ENCODE data around the gene VRK1.

The VRK1 gene

GRCh38 chr14:96889091-96889490 is 91.9 kb downstream of the VRK1 start:
- Histone ChIP-seq H3F3A (ENCODE audit: insufficient read depth, low read length) (peaks cover 8% of the 10 kb centered on the region; the same call in 1 of the 2 replicates), H3K36me3 (replicated peaks; ENCODE audit: insufficient read depth, low read length) (no peaks in the 10 kb centered on the region), H3K4me1 (ENCODE audit: low read length) (peaks cover 22% of the 10 kb centered on the region), H3K9me3 (replicated peaks; ENCODE audit: insufficient read depth, low read length) (no peaks in the 10 kb centered on the region), H4K20me1 (ENCODE audit: insufficient read depth, low read length) (no peaks in the 10 kb centered on the region), H3K9ac (ENCODE audit: low read length) (no peak overlapping the region), H3K4me3 (ENCODE audit: low read length) (no peak overlapping the region), H3K27ac (ENCODE audit: low read length) (no peak overlapping the region; the same call in 1 of the 2 replicates), H3K27me3 (replicated peaks; ENCODE audit: insufficient read depth, low read length) (no peaks in the 10 kb centered on the region), H2AFZ (ENCODE audit: low read length) (no peak overlapping the region), H3K79me2 (ENCODE audit: low read length) (no peaks in the 10 kb centered on the region), H3K4me2 (ENCODE audit: low read depth, low read length) (no peak overlapping the region), H3K9me2 (replicated peaks; ENCODE audit: insufficient read depth, low read length) (no peaks in the 10 kb centered on the region)
- DNase-seq: no peak
- no peak for TF ChIP-seq EZH2 (optimal IDR thresholded peaks at IDR 0.05; ENCODE audit: low read depth, low read length)

GRCh38 chr14:96893966-96894622 is 96.9 kb downstream of the VRK1 start:
- Histone ChIP-seq H3K4me2 (ENCODE audit: low read depth, low read length) (no peak overlapping the region), H3K27ac (ENCODE audit: low read length) (no peak overlapping the region), H3K9ac (ENCODE audit: low read length) (no peak overlapping the region), H3K9me3 (replicated peaks; ENCODE audit: insufficient read depth, low read length) (no peaks in the 10 kb centered on the region), H3K4me1 (ENCODE audit: low read length) (peaks cover under 1% of the 10 kb centered on the region; the same call in 1 of the 2 replicates), H3K4me3 (ENCODE audit: low read length) (no peak overlapping the region), H3K27me3 (replicated peaks; ENCODE audit: insufficient read depth, low read length) (no peaks in the 10 kb centered on the region), H3K36me3 (replicated peaks; ENCODE audit: insufficient read depth, low read length) (no peaks in the 10 kb centered on the region), H3K79me2 (ENCODE audit: low read length) (no peaks in the 10 kb centered on the region), H3K9me2 (replicated peaks; ENCODE audit: insufficient read depth, low read length) (no peaks in the 10 kb centered on the region), H4K20me1 (ENCODE audit: insufficient read depth, low read length) (no peaks in the 10 kb centered on the region), H3F3A (ENCODE audit: insufficient read depth, low read length) (no peaks in the 10 kb centered on the region), H2AFZ (ENCODE audit: low read length) (no peak overlapping the region)
- no peak for TF ChIP-seq EZH2 (optimal IDR thresholded peaks at IDR 0.05; ENCODE audit: low read depth, low read length)
- no peak for DNase-seq

GRCh38 chr14:96894966-96895365 is 97.8 kb downstream of the VRK1 start:
- H3K4me2 ChIP-seq (ENCODE audit: low read depth, low read length): no peak overlapping the region

GRCh38 chr14:96895658-96896271 is 98.6 kb downstream of the VRK1 start:
- no peaks in the 10 kb centered on the region for H4K20me1 ChIP-seq (ENCODE audit: insufficient read depth, low read length)
- no peak overlapping the region for H2AFZ ChIP-seq (ENCODE audit: low read length)
- H3K9me3 ChIP-seq (replicated peaks; ENCODE audit: insufficient read depth, low read length): no peaks in the 10 kb centered on the region
- TF ChIP-seq CTCF (IDR thresholded peaks at IDR 0.05; ENCODE audit: low read length): no peak
- H3K79me2 ChIP-seq (ENCODE audit: low read length): no peaks in the 10 kb centered on the region
- no peaks in the 10 kb centered on the region for H3K36me3 ChIP-seq (replicated peaks; ENCODE audit: insufficient read depth, low read length)
- peaks cover 5% of the 10 kb centered on the region for H3K4me1 ChIP-seq (ENCODE audit: low read length)
- H3F3A ChIP-seq (ENCODE audit: insufficient read depth, low read length): no peaks in the 10 kb centered on the region
- no peaks in the 10 kb centered on the region for H3K9me2 ChIP-seq (replicated peaks; ENCODE audit: insufficient read depth, low read length)
- H3K4me2 ChIP-seq (ENCODE audit: low read depth, low read length): no peak overlapping the region
- no peak overlapping the region for H3K27ac ChIP-seq (ENCODE audit: low read length)
- H3K27me3 ChIP-seq (replicated peaks; ENCODE audit: insufficient read depth, low read length): no peaks in the 10 kb centered on the region
- no peak overlapping the region for H3K9ac ChIP-seq (ENCODE audit: low read length)
- DNase-seq: no peak
- no peak overlapping the region for H3K4me3 ChIP-seq (ENCODE audit: low read length)

More at GRCh38 chr14:96894966-96895365, 97.8 kb downstream of the VRK1 start:
- H3K36me3 ChIP-seq (replicated peaks; ENCODE audit: insufficient read depth, low read length): no peaks in the 10 kb centered on the region
- no peak overlapping the region for H2AFZ ChIP-seq (ENCODE audit: low read length)
- H3K9ac ChIP-seq (ENCODE audit: low read length): no peak overlapping the region
- H3K4me3 ChIP-seq (ENCODE audit: low read length): no peak overlapping the region
- H4K20me1 ChIP-seq (ENCODE audit: insufficient read depth, low read length): no peaks in the 10 kb centered on the region
- DNase-seq: no peak
- no peaks in the 10 kb centered on the region for H3K4me1 ChIP-seq (ENCODE audit: low read length)
- H3F3A ChIP-seq (ENCODE audit: insufficient read depth, low read length): no peaks in the 10 kb centered on the region
- H3K79me2 ChIP-seq (ENCODE audit: low read length): no peaks in the 10 kb centered on the region
- H3K27ac ChIP-seq (ENCODE audit: low read length): no peak overlapping the region
- TF ChIP-seq EZH2 (optimal IDR thresholded peaks at IDR 0.05; ENCODE audit: low read depth, low read length): no peak
- no peaks in the 10 kb centered on the region for H3K9me2 ChIP-seq (replicated peaks; ENCODE audit: insufficient read depth, low read length)
- no peaks in the 10 kb centered on the region for H3K9me3 ChIP-seq (replicated peaks; ENCODE audit: insufficient read depth, low read length)
- no peaks in the 10 kb centered on the region for H3K27me3 ChIP-seq (replicated peaks; ENCODE audit: insufficient read depth, low read length)
